Transverse colon (tissue), 4 donors: ENCODE data around the gene KCNT2.

Source experiments
- EP300 ChIP-seq: sonication (generic); formaldehyde crosslinking; IDR thresholded peaks from one replicate; pipeline ENCODE4 v1.6.1; 2017; ENCODE audit warnings: antibody characterized with exemption, low read depth
- POLR2A ChIP-seq: fragments of 450-650 bp; IDR thresholded peaks from one replicate; pipeline ENCODE4 v1.6.1; 2016; ENCODE audit warnings: antibody characterized with exemption, mild to moderate bottlenecking, moderate library complexity
- POLR2AphosphoS5 ChIP-seq, 3 donors: sonication (generic); formaldehyde crosslinking; IDR thresholded peaks; one replicate each; pipeline ENCODE4 v1.6.1; 2016; ENCODE audit warnings: antibody characterized with exemption in 3 of 3
- TF ChIP-seq, protein P1 (sequence below), 5 experiments: fragments of 200-600 bp in 3 of 5; fragments of 450-650 bp in 2 of 5; sonication (generic) in 3 of 5; IDR thresholded peaks; 1 replicate in 2 of 5; 2 replicates in 3 of 5; pipeline ENCODE4 v1.5.1; 2016 to 2017; ENCODE audit warnings: antibody characterized with exemption in 5 of 5, inconsistent platforms in 3 of 5, mild to moderate bottlenecking in 2 of 5, moderate library complexity in 1 of 5

DNA sequence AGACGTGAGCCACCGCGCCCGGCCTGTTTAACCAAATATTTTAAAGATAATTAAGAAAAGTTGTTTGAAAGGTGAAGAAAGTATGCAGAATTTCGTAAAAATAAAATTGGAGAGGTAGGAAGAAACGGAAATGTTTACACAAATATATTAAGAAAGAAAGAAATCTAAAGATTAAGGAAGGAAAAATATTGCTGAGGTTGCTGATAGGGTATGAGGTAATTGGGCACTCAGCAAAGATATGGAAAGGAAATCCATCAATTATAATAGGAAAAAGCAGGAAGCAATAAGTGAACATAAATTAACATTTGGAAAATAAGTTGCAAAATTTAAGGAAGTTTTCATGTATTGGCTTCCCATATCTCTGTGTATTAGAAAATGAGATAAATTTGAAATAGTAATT lies 225.9 kb downstream of the KCNT2 start:
- TF ChIP-seq EP300, result no peak
- TF ChIP-seq, protein P1, sequence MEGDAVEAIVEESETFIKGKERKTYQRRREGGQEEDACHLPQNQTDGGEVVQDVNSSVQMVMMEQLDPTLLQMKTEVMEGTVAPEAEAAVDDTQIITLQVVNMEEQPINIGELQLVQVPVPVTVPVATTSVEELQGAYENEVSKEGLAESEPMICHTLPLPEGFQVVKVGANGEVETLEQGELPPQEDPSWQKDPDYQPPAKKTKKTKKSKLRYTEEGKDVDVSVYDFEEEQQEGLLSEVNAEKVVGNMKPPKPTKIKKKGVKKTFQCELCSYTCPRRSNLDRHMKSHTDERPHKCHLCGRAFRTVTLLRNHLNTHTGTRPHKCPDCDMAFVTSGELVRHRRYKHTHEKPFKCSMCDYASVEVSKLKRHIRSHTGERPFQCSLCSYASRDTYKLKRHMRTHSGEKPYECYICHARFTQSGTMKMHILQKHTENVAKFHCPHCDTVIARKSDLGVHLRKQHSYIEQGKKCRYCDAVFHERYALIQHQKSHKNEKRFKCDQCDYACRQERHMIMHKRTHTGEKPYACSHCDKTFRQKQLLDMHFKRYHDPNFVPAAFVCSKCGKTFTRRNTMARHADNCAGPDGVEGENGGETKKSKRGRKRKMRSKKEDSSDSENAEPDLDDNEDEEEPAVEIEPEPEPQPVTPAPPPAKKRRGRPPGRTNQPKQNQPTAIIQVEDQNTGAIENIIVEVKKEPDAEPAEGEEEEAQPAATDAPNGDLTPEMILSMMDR (IDR thresholded peaks at IDR 0.05), result no peak
- TF ChIP-seq POLR2AphosphoS5 (IDR thresholded peaks at IDR 0.05), result no peak
- TF ChIP-seq POLR2A, result no peak
